NCI-H146 treated with DMSO at 0.1 percent for 48 hours (cell line): ENCODE measurements around the gene PPM1G.

Experiments
- DNase-seq: peaks from one replicate; lab custom pipeline; 2025; ENCODE audit not compliant: unreplicated experiment; lab: John Stamatoyannopoulos, UW

PPM1G gene

DNA sequence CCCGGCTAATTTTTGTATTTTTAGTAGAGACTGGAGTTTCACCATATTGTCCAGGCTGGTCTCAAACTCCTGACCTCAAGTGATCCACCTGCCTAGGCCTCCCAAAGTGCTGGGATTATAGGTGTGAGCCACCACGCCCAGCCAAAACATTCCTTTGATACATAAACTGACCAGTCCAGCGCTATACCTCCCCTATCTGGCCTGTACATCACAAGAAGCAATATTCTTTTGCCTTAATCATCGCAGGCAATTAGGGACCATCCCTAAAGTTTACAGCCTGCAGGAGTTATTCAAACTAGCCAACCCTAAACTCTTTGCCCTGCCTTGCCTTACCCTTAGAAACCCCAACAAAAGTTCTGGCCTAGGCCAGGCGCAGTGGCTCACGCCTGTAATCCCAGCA lies 6.8 kb upstream of the PPM1G start:
- DNase-seq = no peak

DNA sequence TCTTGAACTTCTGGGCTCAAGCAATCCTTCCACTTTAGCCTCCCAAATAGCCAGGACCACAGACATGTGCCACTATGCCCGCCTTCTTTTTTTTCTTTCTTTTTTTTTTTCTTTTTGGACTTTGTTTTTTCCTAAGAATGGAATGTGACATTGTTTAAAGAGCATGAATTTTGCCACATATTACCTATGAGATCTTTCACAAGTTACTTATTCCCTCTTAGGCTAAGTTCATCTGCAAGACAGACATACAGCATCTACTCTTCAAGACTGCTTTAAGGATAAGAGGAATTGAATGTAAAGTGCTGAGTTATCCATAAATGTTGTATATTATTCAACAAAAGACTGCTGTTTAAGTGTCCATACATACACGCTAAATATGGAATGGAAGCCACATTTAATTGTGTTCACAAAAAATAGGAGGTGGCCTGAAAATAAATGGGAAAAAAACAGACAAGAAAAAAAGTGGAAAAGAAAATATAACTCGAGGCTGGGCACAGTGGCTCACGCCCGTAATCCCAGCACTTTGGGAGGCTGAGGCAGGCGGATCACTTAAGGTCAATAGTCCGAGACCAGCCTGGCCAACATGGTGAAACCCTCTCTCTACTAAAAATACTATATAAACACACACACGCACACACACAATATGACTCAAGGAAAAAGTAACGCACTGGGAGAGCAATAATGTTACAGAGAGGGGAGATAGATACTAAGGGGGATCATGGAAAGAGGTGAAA lies 3.2 kb upstream of the PPM1G start:
- DNase-seq = no peak

DNA sequence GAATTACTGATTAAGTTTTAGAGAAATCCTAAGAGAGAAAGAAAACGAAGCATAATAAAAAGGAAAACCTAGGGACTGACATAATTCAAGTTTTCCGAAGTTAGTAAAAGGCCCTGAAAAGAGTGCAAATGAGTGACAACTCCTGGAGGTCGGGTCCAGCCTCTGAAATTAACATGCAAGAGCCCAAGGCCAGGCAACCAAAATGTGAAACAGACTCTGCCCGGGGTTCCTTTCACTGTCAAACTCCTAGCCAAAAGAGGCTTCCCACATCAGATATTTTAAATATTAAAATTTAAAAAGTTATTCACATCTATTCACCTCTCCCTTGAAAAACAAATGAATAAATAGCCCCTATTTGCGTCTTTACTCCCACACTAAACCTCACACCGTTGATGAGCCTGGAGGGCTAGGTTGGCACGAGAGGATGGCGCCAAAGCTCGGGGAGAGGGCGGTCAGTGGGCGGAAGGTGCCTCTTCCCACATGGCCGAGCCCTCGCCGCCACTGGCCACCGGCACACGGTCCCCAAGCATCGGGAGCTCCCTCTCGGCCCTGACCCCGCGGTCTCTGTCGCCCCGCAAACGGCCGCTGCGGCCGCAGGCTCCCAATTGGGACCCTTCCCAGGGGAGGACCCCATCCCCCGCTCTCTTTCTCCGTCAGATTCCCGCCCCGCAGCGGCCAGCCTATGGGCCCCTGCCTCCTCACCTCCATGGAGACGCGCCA lies 630 bp downstream of the PPM1G start:
- no peak for DNase-seq

DNA sequence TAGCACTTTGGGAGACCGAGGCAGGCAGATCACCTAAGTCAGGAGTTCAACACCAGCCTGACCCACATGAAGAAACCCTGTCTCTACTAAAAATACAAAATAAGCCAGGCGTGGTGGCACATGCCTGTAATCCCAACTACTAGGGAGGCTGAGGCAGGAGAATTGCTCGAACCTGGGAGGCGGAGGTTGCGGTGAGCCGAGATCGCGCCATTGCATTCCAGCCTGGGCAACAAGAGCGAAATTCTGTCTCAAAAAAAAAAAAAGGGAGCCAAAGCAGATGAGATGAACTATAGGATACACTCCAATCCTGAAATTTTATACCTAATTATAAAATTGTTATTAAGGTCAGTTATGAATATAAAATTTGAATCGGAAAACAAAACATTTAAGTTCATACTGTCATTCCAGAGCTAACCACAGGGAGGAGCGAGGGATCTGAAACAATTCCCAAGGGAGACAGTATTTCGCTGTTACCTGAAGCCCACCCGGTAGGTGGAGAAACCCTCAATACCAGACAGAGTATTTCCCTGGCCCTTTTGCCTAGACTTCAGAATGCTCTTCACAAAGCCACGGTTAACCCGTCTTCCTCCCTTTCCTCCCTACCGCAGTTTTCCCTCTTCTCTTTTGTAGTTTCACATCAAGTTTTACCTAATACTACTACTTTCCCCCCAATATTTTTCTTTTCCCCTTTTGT lies 1.4 kb downstream of the PPM1G start:
- DNase-seq = peak; percentile 44

DNA sequence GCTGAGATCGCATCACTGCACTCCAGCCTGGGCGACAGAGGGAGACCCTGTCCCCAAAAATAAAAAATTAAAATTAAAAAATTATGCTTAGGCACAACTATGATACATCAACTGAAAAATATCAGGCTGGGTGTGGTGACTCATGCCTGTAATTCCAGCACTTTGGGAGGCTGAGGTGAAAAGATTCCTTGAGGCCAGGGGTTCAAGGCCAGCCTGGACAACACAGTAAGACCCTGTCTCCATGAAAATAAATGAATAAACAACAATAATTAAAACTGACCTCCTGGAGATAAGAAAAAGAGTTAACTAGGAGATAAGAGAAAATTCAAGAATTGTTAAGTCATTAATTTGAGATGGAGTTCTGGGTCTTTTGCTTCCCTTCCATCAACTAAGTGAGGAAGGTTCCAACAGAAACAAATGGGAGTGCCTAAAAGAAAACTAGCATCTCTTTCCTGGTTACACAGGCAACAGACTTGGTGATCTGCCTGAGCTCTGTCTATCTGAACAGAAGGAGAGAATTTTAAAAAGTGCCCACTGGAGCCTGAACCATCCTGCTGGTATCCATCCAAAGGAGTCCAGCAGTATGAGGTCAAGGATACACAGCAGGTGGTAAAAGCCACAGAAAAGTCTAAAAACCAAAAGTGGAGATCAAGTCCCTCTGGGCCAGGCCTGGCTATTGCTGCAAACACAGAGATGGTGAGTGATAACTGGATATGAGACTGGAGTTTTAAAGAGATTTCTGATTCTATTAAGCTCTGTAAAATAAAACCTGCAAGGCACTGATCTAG lies 8.8 kb downstream of the PPM1G start:
- no peak for DNase-seq

DNA sequence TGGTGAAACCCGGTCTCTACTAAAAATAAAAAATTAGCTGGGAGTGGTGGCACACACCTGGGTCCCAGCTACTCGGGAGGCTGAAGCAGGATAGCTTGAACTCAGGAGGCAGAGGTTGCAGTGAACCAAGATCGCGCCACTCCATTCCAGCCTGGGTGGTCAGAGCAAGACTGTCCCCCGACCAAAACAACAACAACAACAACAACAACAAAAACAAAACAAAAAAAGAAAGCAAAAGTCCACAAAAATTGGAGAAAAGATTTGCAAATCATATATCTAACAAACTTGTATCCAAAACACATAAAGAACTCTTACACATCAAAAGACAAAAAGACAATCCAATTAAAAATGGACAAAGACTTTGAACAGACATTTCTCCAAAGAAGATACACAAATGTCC lies 10.4 kb downstream of the PPM1G start:
- no peak for DNase-seq

DNA sequence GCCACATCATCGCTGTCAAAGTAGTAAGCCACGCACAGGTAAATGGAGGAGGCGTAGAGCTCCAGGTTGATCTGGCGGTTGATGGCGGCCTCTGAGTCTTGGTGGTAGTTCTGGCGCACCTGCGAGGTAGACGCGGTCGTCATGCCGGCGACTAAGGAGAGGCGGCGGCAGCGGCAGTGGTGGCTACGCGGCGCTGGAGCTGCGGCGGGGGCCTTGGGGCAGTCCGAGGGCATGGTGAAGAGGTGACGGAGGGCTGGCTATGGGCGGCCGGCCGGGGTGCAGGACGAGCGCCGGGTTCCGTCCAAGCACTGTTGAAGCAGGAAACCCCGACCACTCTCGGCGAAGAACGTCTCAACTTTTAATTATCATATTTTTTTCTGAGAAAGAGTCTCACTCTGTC lies 16.2 kb downstream of the PPM1G start:
- no peak for DNase-seq

DNA sequence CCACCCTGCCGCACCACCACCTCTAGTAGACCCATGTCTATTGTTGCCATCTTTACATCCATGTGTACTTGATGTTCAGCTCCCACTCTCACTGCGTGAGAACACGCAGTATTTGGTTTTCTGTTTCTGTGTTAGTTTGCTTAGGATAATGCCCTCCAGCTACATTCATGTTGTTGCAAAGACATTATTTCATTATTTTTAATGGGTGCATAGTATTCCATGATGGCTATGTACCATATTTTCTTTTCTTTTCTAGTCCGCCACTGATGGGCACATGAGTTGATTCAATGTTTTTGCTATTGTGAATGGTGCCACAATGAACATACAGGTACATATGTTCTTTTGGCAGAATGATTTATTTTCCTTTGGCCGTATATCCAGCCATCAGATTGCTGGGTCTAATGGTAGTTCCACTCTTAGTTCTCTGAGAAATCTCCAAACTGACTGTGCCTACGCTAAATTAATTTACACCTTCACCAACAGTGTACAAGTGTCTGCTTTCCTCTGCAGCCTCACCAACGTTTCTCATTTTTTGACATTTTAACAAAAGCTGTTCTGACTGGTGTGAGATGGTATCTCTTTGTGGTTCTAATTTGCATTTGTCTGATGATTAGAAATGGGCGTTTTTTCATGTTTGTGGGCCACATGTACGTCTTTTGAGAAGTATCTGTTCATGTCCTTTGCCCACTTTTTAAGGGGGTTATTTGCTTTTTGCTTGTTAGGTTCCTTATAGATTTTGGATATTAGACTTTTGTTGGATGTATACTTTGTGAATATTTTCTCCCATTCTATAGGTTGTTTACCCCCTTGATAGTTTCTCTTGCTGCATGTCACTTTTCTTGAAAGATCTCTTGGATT lies 18.3 kb downstream of the PPM1G start:
- DNase-seq = no peak

DNA sequence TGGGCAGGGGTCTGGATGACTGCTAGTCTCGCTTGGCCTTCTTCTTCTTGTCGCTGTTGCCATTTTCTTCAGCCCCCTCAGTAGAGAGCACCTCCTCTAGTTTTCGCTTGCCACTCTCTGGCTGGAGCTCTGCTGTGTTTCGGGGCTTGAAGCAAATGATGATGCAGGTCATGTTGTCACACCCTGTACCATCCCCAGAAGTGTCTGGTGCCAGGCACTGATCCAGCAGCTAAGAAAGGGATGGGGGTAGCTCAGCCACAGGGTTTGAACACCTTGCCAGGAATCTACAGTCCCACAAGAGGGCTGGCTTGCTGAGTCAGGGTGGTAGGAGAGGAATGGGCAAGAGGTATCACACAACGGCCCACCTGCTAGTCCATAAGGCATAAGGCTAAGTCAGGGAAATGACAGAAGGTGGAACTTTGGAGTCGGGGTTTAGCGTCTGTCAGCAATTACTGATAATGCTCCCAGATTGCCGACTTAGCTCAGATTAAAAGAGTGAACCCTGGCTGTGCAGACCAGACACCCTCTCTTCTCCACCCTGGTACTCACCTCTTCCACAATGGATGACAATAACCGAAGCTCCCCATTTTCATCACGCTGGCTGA lies 27.7 kb downstream of the PPM1G start:
- no peak for DNase-seq

DNA sequence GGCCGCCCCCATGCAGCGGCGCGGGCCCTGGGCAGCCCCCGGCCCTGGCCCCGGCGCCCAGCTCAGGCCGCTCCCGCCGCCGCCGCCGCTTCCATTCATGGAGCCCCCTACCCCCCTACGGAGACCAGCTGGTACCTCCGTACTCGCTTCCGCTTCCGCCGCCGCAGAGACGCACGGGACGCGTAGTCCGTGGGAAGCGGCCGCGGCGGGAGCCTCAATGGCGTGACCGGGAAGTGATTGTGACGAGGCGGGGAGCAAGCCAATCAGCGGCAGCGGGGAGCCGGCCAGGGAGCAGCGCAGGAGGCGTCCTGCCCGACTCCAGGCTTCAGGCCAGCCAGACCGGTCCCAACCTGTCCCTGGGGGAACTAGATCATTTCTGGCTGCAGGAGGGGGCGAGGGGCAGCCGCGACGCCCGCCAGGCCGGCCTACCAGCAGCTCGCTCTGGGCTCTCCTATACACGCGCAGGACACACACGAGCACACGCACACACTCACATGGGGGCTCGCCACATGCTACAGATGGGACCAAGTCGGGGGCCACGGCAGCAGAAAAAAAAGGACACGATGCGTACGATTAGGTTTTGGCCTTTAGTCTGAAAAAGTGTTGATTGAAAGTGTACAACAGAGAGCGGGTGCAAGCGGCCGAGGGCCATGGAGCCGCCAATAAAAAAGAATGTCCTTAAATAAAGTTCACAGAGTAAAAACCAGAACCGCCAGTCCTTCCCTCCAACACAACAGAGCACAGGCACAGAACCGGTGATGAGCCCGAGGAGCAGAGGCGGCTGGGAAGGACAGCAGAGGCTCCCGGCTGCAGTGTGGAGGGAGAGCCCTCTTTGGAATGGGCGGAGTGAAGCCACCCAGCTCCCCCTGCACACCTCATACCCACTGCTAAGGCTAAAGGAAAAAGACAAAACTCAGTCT lies 28.5 kb downstream of the PPM1G start, which contains the start of gene ZNF513:
Gene ZNF513, minus strand, starts transcription at position 109 of the 920 bp plus-strand sequence. CDS start 208 bp downstream, outside the sequence.
- peak; percentile 70 for DNase-seq

DNA sequence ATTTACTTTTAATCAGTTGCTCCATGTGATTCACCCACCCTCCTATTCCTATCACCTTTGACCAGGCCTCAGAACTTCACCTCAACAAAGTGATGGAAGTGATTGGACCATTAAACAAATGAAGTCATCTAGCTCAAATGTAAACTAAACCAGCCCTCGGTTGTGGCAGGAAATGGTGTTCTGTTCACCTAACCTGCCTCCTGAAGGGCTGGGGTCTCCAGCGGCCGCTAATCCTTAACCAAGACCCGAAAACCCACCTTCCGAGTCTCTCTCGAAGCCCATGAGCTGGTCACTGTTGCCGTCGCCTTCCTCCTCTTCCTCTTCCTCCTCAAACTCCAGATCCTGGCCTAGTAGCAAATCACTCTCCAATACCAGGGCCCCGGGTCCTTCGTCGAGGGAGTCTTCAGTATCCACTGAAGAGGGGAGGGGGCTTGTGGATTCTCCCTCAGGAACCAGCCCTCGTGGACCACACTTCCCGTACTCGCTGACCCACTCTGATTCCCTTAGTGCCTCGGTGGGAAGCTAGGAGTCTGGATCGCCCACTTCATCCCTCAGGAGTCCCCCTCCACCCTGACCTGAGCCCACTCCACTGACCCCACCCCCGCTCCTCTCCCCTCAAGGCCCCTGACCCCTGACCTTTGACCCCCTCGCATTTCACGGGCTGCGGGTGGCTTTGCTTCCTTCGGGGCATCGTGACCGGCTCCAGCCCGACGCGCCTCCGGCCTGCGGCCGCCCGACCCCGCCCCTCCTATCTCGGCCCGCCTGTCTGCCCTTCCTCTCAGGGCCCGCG lies 29.4 kb downstream of the PPM1G start:
- no peak for DNase-seq

DNA sequence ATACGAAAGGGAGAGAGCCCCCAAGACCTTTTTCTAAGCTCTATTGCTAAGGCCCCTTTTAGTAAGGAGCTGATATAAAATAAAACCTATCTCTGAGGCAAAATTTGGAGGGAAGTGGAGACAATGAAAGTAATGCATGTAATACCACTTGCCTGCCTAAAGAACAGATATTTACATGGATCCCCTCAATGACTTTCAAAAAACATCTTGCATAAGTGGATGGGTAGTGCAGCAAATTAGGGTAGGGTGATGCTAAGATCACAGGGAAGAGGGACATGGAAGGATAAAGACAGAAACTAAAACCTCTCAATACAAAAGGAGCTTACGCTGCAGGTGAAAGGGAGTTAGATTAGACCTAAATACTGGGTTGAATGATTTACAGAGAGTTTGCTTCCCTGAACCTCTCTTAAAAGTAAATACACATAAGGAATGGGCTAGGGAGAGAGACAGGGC lies 30.0 kb downstream of the PPM1G start:
- DNase-seq = no peak

DNA sequence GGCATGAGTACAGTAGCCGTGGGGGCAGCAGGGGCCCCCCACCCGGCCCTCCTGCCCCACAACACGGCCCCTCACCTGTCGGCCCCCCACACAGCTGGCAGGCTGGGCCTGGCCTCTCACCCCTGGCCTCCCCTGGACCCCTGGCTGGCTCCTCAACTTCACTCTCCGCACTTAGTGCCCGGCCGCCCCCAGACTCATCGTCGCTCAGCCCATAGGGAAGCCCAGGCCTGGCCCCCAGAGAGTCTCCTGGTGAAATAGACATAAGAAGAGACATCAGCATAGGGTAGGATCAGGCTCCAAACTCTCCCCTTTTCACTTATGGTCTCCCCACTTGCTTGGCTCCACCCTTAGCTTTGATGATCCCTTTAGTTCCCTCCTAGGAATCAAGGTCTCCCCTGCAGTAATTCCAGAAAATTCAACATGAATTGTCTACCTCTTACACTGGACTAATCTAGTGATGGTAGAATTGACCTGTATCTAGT lies 30.5 kb downstream of the PPM1G start:
- DNase-seq = no peak

DNA sequence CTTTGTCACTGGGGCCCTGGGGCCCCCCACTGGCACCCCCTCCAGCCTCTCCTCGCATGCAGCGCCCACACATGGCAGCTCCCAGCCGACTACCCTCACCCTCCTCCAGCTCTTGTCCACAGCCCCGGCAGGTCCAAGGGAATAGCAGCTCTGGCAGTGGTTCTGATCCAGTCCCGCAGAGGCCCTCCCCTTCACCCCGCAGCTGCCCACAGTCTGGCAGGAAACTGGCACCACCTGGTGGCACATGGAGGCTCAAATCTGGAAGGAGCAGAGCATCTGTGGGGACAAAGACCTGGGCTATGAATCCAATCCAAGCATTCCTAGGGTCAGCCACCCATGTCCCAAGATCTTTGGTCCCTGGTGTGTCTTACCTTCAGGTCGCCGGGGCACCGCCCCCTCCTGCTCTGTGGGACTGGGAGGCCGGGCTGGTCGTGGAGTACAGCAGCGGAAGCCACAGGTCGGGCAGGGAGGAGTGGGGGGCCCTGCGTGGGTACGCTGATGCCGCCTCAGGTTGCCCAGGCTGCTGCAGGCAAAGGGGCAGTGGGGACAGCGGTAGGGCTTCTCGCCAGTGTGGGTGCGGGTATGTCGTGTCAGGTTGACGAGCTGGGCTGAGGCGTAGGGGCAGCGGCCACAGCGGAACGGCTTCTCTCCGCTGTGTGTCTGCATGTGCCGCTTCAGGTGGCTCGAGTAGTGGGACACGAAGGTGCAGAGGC lies 31.1 kb downstream of the PPM1G start:
- no peak for DNase-seq

DNA sequence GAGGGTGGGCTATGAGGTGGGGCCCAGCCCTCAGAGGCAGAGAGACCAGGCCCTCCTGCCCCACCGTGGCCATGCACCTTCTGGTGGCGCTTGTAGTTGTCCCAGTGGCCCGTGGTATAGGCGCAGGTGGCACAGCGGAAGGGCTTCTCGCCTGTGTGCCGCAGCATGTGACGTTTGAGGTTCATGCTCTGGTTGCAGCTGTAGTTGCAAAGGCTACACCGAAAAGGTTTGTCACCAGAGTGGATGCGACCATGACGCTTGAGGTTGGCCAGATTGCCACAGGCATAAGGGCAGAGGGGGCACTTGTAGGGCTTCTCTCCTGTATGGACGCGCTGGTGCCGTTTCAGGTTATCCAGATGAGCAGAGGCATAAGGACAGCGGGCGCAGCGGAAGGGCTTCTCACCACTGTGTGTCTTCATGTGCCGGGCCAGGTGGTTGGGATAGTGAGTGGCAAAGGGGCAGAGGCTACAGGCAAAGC lies 31.7 kb downstream of the PPM1G start:
- DNase-seq = no peak

DNA sequence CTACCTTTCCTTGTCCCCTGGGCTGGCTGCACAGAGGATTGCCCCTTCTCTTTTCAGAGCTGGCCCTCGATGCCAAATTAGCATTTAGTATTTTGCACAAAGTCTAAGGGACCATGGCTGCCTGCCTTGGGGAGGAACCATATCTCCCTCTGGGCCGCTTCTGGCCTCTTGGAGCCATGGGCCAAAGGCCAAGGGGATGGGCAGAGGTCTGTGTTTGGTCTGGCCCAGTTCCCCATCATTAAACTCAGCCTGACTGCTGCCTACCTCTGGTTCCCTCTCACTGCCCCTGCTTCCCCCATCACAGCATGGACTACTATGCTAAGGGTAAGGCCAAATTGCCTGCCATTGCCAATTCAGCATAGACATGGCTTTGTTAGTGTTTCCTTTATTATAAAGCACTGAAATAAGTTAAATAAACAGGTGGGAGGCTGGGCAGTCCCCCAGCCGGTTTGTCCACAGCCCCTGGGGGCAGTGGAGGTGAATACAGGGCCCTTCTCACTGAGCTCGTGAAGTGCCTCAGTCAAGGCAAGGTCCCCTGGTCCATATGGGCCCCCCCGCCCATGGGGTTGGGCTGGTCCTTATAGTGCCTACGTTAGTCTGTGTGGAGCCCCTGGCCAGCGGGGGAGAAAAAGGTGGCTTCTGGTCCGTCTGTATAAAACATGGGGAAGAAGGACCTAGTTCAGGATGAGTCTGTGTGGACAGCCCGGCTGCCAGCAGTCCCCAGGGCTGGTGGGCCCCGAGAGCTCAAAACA lies 32.3 kb downstream of the PPM1G start:
- DNase-seq = no peak
